PFSK-1 (cell line): Measurements from ENCODE around the gene RICTOR.

Experiments
- FOXP2 ChIP-seq: optimal IDR thresholded peaks from 2 replicates; pipeline ENCODE3; 2011; ENCODE audit warnings: borderline replicate concordance, control low read depth, inconsistent platforms; ENCODE audit not compliant: insufficient read depth; ENCODE audit errors: extremely low read length, extremely low read depth
- POLR2AphosphoS5 ChIP-seq: IDR thresholded peaks from 2 replicates; pipeline ENCODE4 v1.6.1; 2012; ENCODE audit warnings: low read depth, mild to moderate bottlenecking, control low read depth, low read length, moderate library complexity
- SIN3A ChIP-seq: IDR thresholded peaks from 2 replicates; pipeline ENCODE4 v1.6.1; 2012; ENCODE audit warnings: mild to moderate bottlenecking, low read length, moderate library complexity, borderline replicate concordance; ENCODE audit not compliant: insufficient read depth
- TAF1 ChIP-seq: IDR thresholded peaks from 2 replicates; pipeline ENCODE4 v1.6.1; 2012; ENCODE audit warnings: low read length, control low read depth, borderline replicate concordance; ENCODE audit not compliant: insufficient read depth
- TF ChIP-seq, protein P1 (sequence below), 2 experiments: IDR thresholded peaks; 2 replicates each; pipeline versions ENCODE4 v1.6.1 to v1.8.0; 2011 to 2012; ENCODE audit warnings: low read depth in 2 of 2, low read length in 2 of 2, control low read depth in 1 of 2, inconsistent platforms in 1 of 2, mild to moderate bottlenecking in 1 of 2, moderate library complexity in 1 of 2; ENCODE audit not compliant: insufficient read depth in 1 of 2

The RICTOR gene

DNA sequence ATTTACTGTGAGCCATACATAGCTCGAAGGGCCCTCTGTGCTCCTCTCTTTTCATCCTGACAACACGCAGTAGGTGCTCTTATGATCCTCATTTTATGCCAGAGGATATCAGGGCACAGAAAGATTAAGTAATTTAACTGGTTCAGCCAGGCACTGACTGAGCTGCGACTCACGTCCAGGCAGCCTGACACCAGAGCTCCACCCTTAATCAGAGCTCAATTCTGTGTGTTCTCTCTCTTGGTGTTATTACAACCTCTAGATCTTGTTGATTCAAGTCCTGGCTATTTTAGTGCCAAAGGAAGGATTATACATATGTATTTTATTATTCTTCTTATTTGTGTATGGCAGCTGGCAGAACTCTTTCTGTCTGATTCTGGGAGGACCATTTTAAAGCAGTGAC is 168.7 kb downstream of the RICTOR start:
- TF ChIP-seq SIN3A (no peak), TAF1 (no peak), FOXP2 (no peak), POLR2AphosphoS5 (no peak)
- TF ChIP-seq, protein P1, sequence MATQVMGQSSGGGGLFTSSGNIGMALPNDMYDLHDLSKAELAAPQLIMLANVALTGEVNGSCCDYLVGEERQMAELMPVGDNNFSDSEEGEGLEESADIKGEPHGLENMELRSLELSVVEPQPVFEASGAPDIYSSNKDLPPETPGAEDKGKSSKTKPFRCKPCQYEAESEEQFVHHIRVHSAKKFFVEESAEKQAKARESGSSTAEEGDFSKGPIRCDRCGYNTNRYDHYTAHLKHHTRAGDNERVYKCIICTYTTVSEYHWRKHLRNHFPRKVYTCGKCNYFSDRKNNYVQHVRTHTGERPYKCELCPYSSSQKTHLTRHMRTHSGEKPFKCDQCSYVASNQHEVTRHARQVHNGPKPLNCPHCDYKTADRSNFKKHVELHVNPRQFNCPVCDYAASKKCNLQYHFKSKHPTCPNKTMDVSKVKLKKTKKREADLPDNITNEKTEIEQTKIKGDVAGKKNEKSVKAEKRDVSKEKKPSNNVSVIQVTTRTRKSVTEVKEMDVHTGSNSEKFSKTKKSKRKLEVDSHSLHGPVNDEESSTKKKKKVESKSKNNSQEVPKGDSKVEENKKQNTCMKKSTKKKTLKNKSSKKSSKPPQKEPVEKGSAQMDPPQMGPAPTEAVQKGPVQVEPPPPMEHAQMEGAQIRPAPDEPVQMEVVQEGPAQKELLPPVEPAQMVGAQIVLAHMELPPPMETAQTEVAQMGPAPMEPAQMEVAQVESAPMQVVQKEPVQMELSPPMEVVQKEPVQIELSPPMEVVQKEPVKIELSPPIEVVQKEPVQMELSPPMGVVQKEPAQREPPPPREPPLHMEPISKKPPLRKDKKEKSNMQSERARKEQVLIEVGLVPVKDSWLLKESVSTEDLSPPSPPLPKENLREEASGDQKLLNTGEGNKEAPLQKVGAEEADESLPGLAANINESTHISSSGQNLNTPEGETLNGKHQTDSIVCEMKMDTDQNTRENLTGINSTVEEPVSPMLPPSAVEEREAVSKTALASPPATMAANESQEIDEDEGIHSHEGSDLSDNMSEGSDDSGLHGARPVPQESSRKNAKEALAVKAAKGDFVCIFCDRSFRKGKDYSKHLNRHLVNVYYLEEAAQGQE (IDR thresholded peaks at IDR 0.05; ENCODE audit: insufficient read depth in 1 of 2, low read depth in 2 of 2, low read length in 2 of 2): no peak

DNA sequence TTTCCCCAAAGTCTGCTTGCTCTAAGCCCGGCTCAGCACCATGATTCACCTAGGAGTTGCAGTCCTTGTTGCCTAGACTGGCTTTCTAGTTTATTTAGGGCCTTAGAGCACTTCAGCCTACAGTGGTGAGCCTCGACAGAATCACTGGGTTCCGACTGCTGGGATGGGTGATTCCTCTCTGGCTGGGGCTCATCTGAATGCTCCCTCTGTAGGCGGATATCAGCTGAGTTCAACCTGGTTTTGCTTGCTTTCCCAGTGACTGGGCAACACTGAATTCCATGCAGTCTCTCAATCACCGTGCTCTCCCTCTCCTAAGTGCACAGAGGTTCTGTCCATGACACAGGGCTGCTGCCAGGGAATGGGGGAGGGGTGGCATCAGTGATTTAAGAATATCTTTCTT is 174.3 kb downstream of the RICTOR start:
- TF ChIP-seq FOXP2 (no peak), TAF1 (no peak), SIN3A (no peak), POLR2AphosphoS5 (no peak)
- TF ChIP-seq, protein P1 (IDR thresholded peaks at IDR 0.05; ENCODE audit: insufficient read depth in 1 of 2, low read depth in 2 of 2, low read length in 2 of 2): no peak

DNA sequence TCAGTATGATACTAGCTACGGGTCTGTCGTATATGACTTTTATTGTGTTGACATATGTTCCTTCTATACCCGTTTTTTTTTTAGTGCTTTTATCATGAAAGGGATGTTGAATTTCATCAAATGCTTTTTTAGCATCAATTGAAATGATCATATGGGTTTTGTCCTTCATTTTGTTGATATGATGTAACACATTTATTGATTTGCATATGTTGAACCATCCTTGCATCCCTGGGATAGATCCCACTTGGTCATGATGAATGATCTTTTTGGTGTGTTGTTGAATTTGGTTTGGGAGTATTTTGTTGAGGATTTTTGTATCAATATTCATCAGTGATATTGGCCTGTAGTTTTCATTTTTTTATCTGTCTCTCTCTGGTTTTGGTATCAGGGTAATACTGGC is 177.4 kb downstream of the RICTOR start:
- TF ChIP-seq TAF1 (no peak), POLR2AphosphoS5 (no peak)

DNA sequence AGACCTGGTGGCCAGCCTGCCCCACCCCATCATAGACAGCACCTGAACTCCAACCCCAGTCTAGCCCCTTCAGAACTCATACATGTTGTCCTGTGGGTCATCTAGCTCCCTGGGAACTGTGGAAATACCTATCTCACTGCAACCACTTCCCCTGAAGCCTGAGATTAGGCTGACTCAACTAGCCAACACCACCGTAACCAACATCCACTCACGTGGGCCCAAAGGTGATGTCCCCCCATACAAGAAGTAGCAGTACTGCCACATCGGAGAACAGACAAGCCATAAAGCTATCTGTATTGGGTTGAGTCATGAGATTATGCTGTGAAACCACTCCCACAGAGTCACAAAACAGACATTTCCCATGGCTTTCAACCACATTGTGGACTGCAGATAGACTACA is 181.8 kb downstream of the RICTOR start:
- TF ChIP-seq FOXP2 (no peak), POLR2AphosphoS5 (no peak), TAF1 (no peak), SIN3A (no peak)
- TF ChIP-seq, protein P1 (IDR thresholded peaks at IDR 0.05; ENCODE audit: insufficient read depth in 1 of 2, low read depth in 2 of 2, low read length in 2 of 2): no peak

GRCh38 chr5:38891563-38891962 is 182.6 kb downstream of the RICTOR start:
- TF ChIP-seq FOXP2: no peak
- no peak for TF ChIP-seq POLR2AphosphoS5
- TF ChIP-seq SIN3A: no peak
- TF ChIP-seq TAF1: no peak
- TF ChIP-seq, protein P1 (IDR thresholded peaks at IDR 0.05; ENCODE audit: insufficient read depth in 1 of 2, low read depth in 2 of 2, low read length in 2 of 2): no peak

DNA sequence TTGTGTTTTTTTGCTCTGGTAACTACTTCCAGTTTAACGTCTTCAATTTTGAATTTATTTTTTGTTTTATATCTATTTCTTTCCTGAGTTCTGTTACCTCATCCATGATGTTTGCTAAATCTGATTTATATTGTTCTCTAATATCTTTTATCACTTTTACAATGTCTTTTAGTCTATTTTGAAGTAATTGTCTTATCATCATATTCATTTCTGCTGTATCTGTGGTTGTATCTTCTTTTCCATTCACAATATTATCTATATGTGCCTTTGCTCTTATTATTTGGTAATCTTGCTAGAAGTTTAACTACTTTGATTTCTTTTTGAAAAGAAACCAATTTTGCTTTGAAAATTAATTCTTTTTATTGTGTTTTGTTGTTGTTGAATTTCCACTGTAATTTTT is 184.8 kb downstream of the RICTOR start:
- TF ChIP-seq FOXP2: no peak
- no peak for TF ChIP-seq SIN3A
- TF ChIP-seq, protein P1 (IDR thresholded peaks at IDR 0.05; ENCODE audit: insufficient read depth in 1 of 2, low read depth in 2 of 2, low read length in 2 of 2): no peak
- TF ChIP-seq POLR2AphosphoS5: no peak
- no peak for TF ChIP-seq TAF1
